Hypothalamus (tissue), 51 donors: ENCODE measurements around the gene AMH.

Experiments used
- DNase-seq, 51 donors: peaks; one replicate each; lab custom pipeline; 2025; lab: John Stamatoyannopoulos, UW

Gene AMH

DNA sequence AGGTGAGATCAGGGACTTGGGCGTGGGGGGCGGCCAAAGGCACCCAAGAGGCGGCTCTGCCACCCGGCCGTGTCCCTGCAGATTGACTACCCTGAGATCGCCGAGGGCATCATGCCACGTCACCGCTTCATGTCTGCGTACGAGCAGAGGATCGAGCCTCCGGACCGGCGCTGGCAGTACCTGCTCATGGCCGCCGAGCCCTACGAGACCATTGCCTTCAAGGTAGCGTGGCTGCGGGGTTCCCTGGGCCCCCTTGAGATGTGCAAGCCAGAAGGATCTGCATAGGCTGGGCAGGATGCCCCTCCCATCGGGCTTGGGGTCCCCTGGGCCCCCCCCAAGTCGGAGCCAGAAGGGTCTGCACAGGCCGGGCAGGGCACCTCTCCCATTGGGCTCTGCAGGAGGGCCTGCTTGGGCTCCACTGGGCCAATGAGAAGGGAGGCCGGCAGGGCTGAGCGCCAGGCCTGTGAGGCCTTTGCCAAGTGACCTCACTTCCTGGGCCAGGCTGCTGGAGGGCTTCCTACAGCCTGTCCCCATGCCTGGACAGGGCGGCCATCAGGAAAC lies 2.2 kb upstream of the AMH start:
- DNase-seq: peak in 29 of 51 donors; percentile 3 to 65 (median 27)

DNA sequence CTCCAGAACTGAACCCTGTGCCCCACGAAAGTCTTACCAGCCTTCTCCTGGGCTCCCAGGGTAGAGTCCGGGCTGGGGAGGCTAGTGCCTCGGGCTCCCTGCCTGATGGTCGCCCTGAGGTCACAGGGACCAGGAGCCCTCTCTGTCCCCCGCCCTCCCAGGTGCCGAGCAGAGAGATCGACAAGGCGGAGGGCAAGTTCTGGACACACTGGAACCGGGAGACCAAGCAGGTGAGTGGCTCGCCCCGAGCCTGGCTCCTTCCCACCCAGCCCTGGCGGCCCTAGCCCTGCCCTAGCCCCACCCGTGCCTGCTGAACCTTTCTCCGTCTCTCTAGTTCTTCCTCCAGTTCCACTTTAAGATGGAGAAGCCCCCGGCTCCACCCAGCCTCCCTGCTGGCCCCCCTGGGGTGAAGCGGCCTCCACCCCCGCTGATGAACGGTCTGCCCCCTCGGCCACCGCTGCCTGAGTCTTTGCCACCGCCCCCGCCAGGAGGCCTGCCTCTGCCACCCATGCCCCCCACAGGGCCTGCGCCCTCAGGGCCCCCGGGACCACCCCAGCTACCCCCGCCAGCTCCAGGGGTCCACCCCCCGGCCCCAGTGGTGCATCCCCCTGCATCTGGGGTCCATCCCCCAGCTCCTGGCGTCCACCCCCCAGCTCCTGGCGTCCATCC lies 1.6 kb upstream of the AMH start:
- no peak for DNase-seq

DNA sequence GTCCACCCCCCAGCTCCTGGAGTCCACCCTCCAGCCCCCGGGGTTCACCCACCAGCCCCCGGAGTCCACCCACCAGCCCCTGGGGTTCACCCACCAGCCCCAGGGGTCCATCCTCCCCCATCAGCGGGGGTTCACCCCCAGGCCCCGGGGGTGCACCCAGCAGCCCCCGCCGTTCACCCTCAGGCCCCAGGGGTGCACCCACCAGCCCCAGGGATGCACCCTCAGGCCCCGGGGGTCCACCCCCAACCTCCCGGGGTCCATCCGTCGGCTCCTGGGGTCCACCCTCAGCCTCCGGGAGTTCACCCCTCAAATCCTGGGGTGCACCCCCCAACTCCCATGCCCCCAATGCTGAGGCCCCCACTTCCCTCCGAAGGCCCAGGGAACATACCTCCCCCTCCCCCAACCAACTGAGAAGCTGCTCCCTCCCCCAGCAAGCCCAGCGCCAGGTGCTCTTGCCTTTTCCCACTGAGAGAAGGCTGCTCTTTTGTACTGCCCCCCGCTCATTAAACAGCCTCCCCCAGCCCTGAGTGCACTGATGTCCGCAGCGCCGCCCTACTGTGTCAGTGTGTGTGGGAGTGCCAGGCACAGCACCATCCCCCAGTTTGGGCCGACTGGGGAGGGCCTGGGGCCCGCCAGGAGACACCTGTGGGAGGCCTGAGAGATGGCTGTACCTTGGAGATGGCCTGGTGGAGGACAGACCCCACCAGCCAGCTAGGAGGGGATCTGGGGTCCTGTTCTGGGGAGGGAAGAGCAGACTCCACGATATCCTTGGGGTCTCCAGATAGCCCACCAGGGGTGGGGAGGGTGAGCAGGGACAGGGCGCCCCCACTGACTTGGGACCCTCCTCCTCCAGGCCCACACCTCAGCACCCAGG lies 750 bp upstream of the AMH start:
- no peak for DNase-seq

DNA sequence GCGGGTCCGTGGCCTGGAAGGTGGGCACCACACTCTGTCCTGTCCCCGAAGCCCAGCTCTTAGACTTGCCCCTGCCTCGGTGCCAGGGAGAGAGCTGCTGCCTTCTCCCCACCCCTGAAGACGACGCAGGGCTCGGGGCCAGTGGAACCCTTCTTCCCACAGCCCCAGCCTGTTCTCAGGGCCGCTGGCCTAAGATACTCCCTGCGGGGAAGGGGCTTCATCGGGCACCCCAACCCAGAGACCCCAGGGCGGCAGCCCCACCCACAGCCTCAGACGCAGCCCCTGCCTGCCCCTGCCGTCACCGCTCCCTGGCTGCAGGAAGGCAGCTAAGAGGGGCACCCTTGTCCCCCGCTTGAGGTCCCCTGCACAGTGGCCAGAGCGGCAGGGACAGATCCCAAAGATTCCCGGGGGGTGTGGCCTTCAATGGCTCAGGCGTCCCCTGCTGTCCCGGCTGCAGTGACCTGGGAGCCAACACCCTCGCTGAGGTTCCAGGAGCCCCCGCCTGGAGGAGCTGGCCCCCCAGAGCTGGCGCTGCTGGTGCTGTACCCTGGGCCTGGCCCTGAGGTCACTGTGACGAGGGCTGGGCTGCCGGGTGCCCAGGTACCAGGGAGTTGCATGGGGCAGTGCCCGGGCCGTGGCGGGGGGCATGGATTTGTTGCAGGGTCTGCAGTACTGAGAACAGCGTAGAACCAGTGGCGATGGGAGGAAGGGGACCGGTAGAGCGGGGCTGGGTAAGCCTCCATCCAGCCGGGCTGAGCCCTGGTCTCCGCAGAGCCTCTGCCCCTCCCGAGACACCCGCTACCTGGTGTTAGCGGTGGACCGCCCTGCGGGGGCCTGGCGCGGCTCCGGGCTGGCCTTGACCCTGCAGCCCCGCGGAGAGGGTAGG lies 1.0 kb downstream of the AMH start:
- no peak for DNase-seq

DNA sequence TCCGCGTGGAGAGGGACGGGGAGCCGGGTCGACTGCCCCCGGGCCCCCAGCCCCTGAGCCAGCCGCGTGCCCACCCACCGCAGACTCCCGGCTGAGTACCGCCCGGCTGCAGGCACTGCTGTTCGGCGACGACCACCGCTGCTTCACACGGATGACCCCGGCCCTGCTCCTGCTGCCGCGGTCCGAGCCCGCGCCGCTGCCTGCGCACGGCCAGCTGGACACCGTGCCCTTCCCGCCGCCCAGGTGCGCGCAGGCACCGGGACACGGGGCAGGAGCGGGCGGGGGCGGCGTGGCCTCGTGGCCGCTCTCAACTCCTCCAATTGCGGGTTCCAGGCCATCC lies 1.6 kb downstream of the AMH start:
- DNase-seq: no peak

DNA sequence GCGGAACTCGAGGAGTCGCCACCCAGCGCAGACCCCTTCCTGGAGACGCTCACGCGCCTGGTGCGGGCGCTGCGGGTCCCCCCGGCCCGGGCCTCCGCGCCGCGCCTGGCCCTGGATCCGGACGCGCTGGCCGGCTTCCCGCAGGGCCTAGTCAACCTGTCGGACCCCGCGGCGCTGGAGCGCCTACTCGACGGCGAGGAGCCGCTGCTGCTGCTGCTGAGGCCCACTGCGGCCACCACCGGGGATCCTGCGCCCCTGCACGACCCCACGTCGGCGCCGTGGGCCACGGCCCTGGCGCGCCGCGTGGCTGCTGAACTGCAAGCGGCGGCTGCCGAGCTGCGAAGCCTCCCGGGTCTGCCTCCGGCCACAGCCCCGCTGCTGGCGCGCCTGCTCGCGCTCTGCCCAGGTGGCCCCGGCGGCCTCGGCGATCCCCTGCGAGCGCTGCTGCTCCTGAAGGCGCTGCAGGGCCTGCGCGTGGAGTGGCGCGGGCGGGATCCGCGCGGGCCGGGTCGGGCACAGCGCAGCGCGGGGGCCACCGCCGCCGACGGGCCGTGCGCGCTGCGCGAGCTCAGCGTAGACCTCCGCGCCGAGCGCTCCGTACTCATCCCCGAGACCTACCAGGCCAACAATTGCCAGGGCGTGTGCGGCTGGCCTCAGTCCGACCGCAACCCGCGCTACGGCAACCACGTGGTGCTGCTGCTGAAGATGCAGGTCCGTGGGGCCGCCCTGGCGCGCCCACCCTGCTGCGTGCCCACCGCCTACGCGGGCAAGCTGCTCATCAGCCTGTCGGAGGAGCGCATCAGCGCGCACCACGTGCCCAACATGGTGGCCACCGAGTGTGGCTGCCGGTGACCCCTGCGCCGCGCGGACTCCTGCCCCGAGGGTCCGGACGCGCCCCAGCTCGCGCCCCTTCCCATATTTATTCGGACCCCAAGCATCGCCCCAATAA lies 2.3 kb downstream of the AMH start:
- no peak for DNase-seq

DNA sequence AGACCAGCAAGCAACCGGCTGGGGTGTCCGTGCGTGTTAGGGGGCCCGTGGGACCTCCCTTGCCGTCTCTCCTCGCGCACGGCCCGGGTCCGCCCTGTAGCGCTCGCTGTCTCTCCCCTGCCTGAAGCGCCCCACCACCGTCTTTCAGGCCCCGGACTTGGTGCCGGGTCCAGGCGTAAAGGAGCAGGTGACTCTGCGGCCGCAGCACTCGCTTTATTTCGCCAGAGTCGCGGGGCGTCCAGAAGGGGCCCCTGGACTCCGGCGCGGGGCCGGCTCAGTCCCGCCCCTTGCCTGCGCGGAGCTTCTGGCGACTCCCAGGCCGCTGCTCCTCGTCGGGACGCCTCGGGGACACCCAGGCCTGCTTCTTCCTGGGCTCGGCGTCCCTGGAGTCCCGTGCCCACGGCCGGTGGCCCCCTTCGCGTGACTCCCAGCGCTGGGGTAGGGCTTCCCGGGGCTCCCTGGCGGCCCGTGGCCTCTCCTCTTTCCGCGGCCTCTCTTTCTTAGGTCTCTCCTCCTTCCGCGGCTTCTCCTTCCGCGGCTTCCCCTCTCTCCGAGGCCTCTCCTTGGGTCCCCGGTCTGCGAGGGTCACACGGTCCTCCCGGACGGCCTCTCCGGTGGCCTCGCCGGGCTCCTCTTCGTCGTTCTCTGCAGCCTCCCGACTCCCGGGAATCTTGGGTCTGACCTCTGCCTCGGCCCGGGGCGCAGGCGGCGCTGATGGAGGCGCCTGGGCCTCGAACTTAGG lies 3.1 kb downstream of the AMH start:
- no peak for DNase-seq

DNA sequence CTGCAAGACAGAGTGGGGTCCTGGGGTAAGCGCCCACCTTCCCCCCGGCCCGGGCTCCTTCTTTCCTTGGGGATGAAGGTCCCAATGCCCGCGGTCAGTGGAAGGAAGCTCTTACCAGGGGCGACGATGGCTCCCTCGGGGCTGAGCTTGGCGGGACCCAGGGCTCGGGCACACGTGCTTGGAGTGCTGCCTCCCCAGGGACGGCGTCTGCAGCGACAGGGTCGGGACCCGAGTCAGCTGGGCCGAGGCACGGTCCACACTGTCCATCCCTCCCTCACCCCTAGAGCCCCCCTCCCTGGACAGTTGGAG lies 3.6 kb downstream of the AMH start:
- no peak for DNase-seq

DNA sequence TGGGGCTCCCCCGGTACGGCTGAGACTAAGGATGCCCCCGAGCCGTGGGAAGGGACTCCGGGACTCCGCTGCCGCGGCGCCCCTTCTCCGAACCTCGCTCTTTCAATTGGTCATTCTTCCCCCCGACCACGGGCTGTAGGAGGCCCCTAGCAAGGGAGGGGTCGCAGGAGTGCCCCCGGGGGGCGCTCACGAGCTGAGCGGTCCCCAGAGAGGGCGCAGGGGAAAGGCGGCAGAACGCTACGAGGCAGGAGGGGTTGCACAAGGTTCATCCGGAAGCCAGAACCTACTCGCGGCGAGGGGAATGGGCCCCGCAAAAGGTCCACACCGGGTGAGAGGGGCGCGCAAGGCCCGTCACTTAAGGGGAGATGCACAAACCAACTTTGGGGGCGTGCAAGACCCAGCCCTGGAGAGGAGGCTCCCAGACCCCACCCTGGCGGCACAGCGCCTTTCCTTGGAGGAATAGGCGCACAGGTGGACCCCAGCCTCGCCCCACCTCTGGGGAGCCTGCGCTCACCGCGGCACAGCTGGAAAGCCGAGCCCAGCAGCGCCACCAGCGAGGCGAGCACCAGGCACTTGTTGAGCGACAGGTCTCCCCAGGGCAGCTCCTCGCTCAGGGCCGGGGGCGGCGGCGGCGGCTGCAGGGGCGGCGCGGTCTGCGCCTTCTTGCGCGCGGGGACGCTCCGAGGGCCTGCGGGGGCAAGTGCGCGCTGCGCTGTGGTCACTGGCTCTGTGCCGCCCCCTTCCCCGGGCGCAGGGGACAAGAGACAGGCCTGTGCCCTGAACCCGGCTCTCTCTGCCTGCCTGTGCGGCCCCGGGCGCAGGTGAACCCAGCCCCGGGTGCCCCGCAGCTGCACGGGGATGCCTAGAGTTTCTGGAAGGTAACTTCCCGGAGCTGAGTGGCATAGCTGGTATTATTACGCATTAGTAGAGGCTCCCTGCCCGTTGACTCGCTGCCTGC lies 4.3 kb downstream of the AMH start:
- DNase-seq: no peak

DNA sequence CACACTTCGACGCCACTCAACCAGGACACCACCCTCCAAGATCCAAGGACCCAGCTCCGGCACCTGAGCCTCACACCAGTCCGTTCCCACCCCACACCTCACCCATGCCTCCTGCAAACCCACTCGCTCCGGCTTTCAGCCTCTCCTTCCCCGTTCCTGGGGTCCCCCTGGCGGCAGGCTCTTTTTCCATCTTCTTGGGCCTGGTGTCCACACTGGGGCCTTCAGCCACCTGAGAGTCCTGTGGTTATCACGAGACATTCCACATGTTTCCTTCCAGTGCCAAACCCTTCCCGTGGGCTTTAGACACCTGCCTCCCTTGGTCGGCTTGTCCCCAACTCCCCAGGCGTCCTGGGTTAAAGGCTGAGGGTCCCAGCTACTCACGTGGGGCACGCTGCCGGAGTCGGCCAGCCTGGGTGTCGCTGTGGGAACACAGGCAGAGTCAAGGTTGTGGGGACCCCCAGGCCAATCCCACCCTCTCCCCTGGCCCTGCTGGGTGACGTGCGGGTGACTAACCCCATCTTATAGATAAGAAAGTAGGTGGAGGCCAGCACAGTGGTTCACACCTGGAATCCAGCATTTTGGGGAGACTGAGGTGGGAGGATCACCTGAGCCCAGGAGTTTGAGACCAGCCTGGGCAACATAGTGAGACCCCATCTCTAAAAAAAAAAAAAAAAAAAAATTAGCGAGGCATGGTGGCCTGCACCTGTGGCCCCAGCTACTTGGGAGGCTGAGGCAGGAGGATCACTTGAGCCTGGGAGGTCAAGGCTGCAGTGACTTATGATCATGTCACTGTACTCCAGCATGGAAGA lies 5.1 kb downstream of the AMH start:
- no peak for DNase-seq

DNA sequence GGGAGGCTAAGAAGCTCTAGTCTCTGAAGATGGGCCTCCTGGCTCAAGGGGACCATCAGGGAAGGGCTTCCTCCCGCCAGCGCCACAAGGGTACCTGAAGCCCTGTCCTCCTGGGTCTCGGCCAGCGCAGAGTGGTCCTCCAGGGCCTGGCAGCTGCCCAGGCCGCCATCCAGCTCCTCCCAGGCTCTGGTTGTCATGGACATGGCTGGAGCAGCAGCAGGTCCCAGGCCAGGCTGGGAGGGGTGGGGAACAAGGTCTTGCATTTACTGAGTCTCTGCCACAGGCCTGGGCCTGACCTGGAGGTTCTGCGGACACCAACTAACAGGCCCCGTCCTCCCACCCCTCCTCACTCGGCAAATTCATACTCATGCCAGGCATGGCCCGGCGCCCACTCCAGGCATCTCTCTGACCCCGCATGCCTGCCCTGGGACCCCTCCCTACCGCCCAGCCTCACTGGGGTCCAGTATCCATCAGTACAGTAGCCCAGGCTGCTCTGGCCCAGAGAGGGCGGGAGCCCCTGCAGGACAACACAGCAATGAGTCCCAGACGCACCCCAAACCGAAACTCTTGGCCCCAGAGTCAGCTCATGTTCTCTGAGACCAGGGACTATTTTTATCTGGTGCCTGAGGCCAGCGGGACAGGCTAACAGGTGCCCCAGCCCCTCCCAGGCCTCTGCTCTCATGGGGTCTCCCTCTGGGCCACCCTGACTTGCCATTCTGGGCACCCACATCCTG lies 6.2 kb downstream of the AMH start:
- no peak for DNase-seq

DNA sequence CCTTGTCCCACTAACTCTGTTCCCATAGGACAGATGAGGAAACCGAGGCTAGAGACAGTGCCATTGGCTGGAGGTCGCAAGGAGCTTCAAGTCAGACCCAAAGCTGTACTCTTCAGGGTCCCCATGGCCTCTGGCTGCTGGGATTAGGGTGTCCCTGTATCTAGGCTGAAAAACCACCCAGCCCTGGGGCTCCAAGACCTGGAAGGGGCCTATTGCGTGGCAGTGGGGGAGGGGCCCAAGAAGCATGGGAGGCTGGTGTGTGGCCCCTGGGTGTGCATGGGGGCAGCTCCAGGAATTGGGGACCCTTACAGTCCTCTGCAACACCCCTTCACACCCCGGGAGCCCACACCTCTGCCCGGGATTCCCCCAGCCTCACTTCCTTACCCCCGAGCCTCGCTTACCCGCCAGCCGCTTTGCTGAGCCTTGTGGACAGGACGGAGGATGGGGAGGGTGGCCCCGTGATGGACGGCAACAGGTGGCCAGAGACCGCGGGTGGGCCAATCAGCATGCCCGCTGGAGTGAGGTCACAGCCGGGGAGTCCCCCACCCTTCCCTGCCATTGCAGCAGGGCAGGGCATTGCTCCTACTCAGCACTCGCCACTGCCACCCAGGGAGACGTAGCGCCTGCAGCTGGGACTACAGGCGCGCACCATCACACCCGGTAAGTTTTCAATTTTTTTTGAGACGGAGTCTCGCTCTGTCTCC lies 7.0 kb downstream of the AMH start, which contains the start of gene JSRP1:
TSS of gene JSRP1 (minus strand) at position 436 of the 704 bp plus-strand sequence. CDS start 1,103 bp downstream, outside the sequence.
- no peak for DNase-seq

DNA sequence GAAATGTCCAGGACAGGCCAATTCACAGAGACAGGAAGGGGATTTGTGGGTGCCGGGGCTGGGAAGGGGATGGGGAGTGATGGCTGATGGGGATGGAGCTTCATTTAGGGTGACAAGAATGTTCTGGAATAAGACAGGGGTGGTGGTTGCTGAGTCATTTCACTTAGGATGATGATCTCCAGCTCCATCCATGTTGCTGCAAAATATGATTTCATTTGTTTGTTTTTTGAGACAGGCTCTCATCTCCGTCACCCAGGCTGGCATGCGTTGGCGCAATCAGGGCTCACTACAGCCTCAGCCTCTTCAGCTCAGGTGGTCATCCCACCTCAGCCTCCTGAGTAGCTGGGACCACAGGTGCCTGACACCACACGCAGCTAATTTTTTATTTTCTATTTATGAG lies 10.2 kb downstream of the AMH start:
- no peak for DNase-seq

DNA sequence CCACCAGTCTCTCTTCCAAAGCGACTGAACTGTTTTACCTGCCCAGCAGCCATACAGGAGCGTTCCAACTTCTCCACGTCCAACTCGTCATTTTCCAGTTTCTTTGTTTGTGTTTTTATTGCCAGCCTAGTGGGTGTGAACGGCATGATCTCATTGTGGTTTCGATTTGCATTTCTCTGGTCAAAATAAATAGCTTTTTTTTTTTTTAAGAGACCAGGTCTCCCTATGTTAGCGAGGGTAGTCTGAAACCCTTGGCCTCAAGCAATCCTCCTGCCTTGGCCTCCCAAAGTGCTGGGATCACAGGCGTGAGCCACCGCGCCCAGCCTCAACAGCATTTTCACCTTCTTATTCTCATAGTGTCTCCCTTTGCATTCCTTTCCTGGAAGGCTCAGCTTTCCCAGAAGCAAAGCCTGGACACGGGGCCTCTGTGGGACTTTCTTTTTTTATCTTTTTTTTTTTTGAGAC lies 11.2 kb downstream of the AMH start:
- no peak for DNase-seq

DNA sequence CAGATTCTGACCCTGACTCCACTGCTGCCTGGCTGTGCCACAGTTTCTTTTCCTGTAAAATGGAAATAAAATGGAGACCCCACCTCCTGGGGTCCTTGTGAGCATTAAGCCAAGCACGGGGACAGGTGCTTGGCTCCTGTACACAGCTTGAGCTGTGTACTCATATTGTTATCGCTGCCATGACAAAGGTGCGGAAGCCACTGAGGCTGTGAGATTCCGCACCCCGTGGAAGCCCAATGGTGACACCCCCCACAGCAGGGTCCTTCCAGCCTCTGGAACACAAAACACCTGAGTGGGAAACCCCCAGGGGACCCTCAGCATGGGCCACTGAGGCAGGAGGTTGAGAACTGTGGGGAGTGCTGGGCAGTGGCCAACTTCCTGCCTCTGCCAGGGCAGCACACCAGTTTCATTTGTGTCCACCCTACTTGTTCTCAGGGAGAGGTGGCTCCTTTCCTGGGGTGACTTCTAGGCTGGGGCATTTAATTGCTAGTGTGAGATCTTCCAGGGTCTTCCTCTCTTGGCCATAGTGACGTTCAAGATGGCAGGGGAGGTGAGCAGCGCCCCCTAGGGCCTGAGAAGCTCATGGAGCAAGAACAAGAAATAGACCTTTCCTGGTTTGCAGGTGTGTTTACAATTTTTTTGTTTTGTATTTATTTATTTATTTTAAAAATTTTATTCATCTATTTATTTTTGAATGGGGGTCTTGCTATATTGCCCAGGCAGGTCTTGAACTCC lies 12.5 kb downstream of the AMH start:
- DNase-seq: no peak
